ENCODE data around the gene SEM1.

- TF ChIP-seq CTCF (IDR thresholded peaks at IDR 0.05; ENCODE audit: insufficient read depth, low read length) (no peak), REST (IDR thresholded peaks at IDR 0.05; ENCODE audit: insufficient replicate concordance, low read depth) (no peak), POLR2AphosphoS5 (IDR thresholded peaks at IDR 0.05; ENCODE audit: low read depth) (no peak), SPI1 (IDR thresholded peaks at IDR 0.05; ENCODE audit: borderline replicate concordance, low read depth) (peak; percentile 41; the same call in 1 of the 2 replicates), GABPA (IDR thresholded peaks at IDR 0.05; ENCODE audit: low read depth) (no peak)
Measured at GRCh38 chr7:96663457-96663856, 46.2 kb downstream of the SEM1 start.

All from HL-60 (cell line).